ENCODE results near the gene SERGEF.

DNA sequence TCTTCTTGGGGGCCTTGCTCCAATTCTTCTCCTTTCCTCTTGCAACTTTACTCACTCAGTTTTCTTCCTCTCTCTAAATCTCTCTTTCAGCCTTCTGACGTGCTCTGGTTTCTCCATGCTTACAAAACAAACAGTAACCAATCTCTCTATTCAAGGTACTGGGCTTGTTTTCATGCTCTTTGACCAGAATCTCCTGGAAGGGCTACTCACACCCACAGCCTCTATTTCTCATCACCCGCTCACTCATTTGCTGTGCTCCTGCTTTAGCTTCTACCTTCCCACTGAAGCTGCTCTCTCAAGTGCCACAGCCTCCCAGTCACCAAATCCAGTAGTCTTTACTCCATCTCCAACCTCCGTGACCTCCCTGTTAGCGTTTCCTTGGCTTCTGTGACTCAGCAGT lies 60.4 kb downstream of the SERGEF start:
- no peak for TF ChIP-seq CTCF (conservative IDR thresholded peaks at IDR 0.05)
- no peak for TF ChIP-seq ZFX (IDR thresholded peaks at IDR 0.05)
